GM21723 (cell line): Measurements from ENCODE around the gene WDR53.
A peak's percentile ranks its signal among the peaks of the same experiment; 100 is the strongest.
"Not testable (repeated sequence)": the region's sequence is repeated elsewhere in the genome, so short reads cannot be mapped to it uniquely, and the experiment has no call there.

Experiments used
- ATAC-seq: cut with Tn5 transposase; IDR thresholded peaks from one replicate; pipeline ENCODE4 v1.9.1; 2021; ENCODE audit warnings: mild to moderate bottlenecking, moderate library complexity; ENCODE audit not compliant: unreplicated experiment

The WDR53 gene

GRCh38 chr3:196568246-196569002, at the start of gene WDR53, which contains the start of gene FBXO45:
TSS of gene WDR53 (minus strand) at chr3:196568554. CDS start at chr3:196561475, 7,079 bp downstream.
TSS of gene FBXO45 (plus strand) at chr3:196568660. CDS start at chr3:196568985, 325 bp downstream.
- ATAC-seq, result peak; percentile 93

- ATAC-seq, result no peak
Measured at GRCh38 chr3:196617256-196617655, 48.9 kb upstream of the WDR53 start.

GRCh38 chr3:196615234-196615633, 46.9 kb upstream of the WDR53 start:
- not testable (repeated sequence) for ATAC-seq

GRCh38 chr3:196611761-196612483, 43.6 kb upstream of the WDR53 start:
- no peak for ATAC-seq

- no peak for ATAC-seq
Measured at GRCh38 chr3:196609805-196610515, 41.6 kb upstream of the WDR53 start.

- ATAC-seq, result peak; percentile 76
Measured at GRCh38 chr3:196609343-196609775, 41.0 kb upstream of the WDR53 start.

GRCh38 chr3:196608693-196609092, 40.3 kb upstream of the WDR53 start:
- no peak for ATAC-seq

- no peak for ATAC-seq
Measured at GRCh38 chr3:196604548-196604947, 36.2 kb upstream of the WDR53 start.

GRCh38 chr3:196603683-196604082, 35.3 kb upstream of the WDR53 start:
- ATAC-seq, result no peak

GRCh38 chr3:196602673-196603072, 34.3 kb upstream of the WDR53 start:
- no peak for ATAC-seq

- no peak for ATAC-seq
Measured at GRCh38 chr3:196600359-196600758, 32.0 kb upstream of the WDR53 start.

GRCh38 chr3:196599734-196600128, 31.4 kb upstream of the WDR53 start:
- ATAC-seq, result no peak

- not testable (repeated sequence) for ATAC-seq
Measured at GRCh38 chr3:196597971-196598733, 29.8 kb upstream of the WDR53 start.

GRCh38 chr3:196596355-196596754, 28.0 kb upstream of the WDR53 start:
- ATAC-seq, result no peak

GRCh38 chr3:196590279-196590678, 21.9 kb upstream of the WDR53 start:
- no peak for ATAC-seq

GRCh38 chr3:196585044-196585757, 16.8 kb upstream of the WDR53 start:
- ATAC-seq, result no peak

- ATAC-seq, result no peak
Measured at GRCh38 chr3:196572389-196572788, 4.0 kb upstream of the WDR53 start.

- not testable (repeated sequence) for ATAC-seq
Measured at GRCh38 chr3:196570332-196570731, 2.0 kb upstream of the WDR53 start.

GRCh38 chr3:196569003-196569516, 706 bp upstream of the WDR53 start:
- peak; percentile 40 for ATAC-seq

- no peak for ATAC-seq
Measured at GRCh38 chr3:196563721-196564225, 4.6 kb downstream of the WDR53 start.
